Stomach (tissue), 9 donors: Measurements from ENCODE around the gene PTPRT. TPM values are rescaled to one million over a fixed set of nuclear protein-coding genes. Genes with fewer than 3 reads are reported as not detected.

Experiments
- DNase-seq, 2 donors: peaks; one replicate each; pipeline versions ENCODE4 v3.0.0 to v3.0.0-alpha.2; 2013 to 2019
- H3K27ac ChIP-seq, 5 donors: fragments of 200-600 bp in 4 of 5; sonication (generic) in 4 of 5; one replicate each; pipeline ENCODE4 v1.5.1; 2013 to 2019; ENCODE audit warnings: mild to moderate bottlenecking in 1 of 5, moderate library complexity in 1 of 5
- H3K27me3 ChIP-seq, 3 donors: fragments of 200-600 bp; sonication (generic); one replicate each; pipeline ENCODE4 v1.5.1; 2017 to 2019; ENCODE audit warnings: mixed run types in 1 of 3
- H3K36me3 ChIP-seq, 4 donors: fragments of 200-600 bp; sonication (generic); 1 replicate in 3 of 4; 2 replicates in 1 of 4; pipeline ENCODE4 v1.5.1; 2016 to 2019
- H3K4me1 ChIP-seq, 4 donors: fragments of 200-600 bp; sonication (generic); one replicate each; pipeline ENCODE4 v1.5.1; 2016 to 2019
- H3K4me3 ChIP-seq, 4 donors: fragments of 200-600 bp; sonication (generic) in 3 of 4; one replicate each; pipeline ENCODE4 v1.5.1; 2016 to 2019; ENCODE audit warnings: mild to moderate bottlenecking in 1 of 4
- H3K9me3 ChIP-seq, 4 donors: fragments of 200-600 bp; sonication (generic); one replicate each; pipeline ENCODE4 v1.5.1; 2016 to 2019
- EP300 ChIP-seq: sonication (generic); formaldehyde crosslinking; IDR thresholded peaks from one replicate; pipeline ENCODE4 v1.6.1; 2017; ENCODE audit warnings: antibody characterized with exemption
- POLR2A ChIP-seq, 4 donors: fragments of 450-650 bp; IDR thresholded peaks; one replicate each; pipeline ENCODE4 v1.6.1; 2016; ENCODE audit warnings: antibody characterized with exemption in 4 of 4, control low read depth in 2 of 4, mild to moderate bottlenecking in 1 of 4, moderate library complexity in 1 of 4
- POLR2AphosphoS5 ChIP-seq, 3 donors: sonication (generic); formaldehyde crosslinking; IDR thresholded peaks; one replicate each; pipeline ENCODE4 v1.6.1; 2016; ENCODE audit warnings: antibody characterized with exemption in 3 of 3
- WGBS, 5 donors: extraction: QIAGEN DNeasy Blood & Tissue Kit in 3 of 5; methylation state at CpG; one replicate each; pipeline versions ENCODE4 v1.1.5 to v1.1.7; 2013 to 2018; 5-methylcytosine and 5-hydroxymethylcytosine counted together
- intact Hi-C: fragments of 100-400 bp; cut with DNase I; formaldehyde crosslinking; loops from one replicate; pipeline ENCODE4 v1.15.1; 2023; ENCODE audit warnings: low total_unique reads
- polyA plus RNA-seq, 3 donors: library from polyadenylated mRNA; stranded (reverse); fragments of 200-250 nt; gene quantifications; one replicate each; pipeline ENCODE4 v1.2.3, GENCODE V29; 2013
- total RNA-seq, 5 donors: library from RNA; depleted of rRNA; stranded (reverse); fragments of >200 nt; gene quantifications; one replicate each; pipeline versions ENCODE4 v1.1.0 to v1.2.3, GENCODE V29; 2014 to 2016
- TF ChIP-seq, protein P1 (sequence below), 7 experiments: fragments of 450-650 bp in 4 of 7; fragments of 200-600 bp in 3 of 7; sonication (generic) in 3 of 7; IDR thresholded peaks; one replicate each; pipeline ENCODE4 v1.5.1; 2016 to 2019; ENCODE audit warnings: antibody characterized with exemption in 7 of 7, control low read depth in 2 of 7, mild to moderate bottlenecking in 1 of 7
- donor health status: healthy with polysubstance abuse.
- donor health status: Bipolar disorder and iron deficiency.
- donor health status: healthy.

PTPRT gene
- total and polyA plus RNA-seq, 8 donors = 0.05 to 11.6 (median 1.7) TPM; not detected in 2

DNA sequence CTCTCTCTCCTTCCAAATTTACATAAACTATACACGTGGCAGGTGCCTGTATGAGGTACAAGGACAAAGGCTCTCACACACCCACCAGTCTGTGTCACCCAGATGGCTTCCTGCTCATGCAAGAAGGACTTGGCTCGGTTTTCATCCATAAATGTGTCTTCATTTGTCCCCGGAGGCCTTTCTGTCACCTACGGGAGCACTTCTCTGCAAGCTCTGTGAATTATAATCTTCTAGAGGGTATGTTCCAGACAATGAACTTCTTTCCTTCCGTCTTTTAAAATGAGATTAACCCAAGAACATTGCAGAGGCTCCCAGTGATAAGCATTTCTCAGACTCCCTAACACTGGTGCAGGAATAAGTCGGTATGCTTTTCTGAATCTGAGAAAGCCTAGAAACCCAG is 123.6 kb downstream of the PTPRT start:
- DNase-seq = no peak
- intact Hi-C loops = no loop called here
- WGBS, 5 donors = 63 to 76% (median 67%) methylated on average over 6 of the region's 6 CpGs

DNA sequence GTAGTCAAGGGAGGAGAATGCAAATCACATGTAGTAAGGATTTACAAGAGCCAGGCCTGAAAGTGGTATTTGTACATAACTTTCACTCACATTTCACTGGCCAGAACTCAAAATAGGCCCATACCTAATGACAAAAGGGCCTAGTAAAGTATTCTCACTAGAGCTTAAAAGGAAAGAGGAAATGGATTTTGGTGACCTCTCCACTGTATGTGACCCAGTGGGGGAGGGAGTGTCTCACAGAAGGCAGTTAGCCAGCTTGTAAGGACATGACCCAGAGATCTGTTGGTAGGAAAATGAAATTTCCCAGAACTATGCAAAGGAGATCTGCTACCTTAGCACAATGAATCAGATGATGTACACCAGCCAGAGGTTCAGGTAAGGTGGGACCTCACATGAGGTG is 124.4 kb downstream of the PTPRT start:
- TF ChIP-seq POLR2AphosphoS5 (IDR thresholded peaks at IDR 0.05) (no peak), EP300 (no peak), POLR2A (IDR thresholded peaks at IDR 0.05) (no peak)
- TF ChIP-seq, protein P1, sequence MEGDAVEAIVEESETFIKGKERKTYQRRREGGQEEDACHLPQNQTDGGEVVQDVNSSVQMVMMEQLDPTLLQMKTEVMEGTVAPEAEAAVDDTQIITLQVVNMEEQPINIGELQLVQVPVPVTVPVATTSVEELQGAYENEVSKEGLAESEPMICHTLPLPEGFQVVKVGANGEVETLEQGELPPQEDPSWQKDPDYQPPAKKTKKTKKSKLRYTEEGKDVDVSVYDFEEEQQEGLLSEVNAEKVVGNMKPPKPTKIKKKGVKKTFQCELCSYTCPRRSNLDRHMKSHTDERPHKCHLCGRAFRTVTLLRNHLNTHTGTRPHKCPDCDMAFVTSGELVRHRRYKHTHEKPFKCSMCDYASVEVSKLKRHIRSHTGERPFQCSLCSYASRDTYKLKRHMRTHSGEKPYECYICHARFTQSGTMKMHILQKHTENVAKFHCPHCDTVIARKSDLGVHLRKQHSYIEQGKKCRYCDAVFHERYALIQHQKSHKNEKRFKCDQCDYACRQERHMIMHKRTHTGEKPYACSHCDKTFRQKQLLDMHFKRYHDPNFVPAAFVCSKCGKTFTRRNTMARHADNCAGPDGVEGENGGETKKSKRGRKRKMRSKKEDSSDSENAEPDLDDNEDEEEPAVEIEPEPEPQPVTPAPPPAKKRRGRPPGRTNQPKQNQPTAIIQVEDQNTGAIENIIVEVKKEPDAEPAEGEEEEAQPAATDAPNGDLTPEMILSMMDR (IDR thresholded peaks at IDR 0.05) = no peak
- no peak for DNase-seq
- H3K27ac ChIP-seq = no peak overlapping the region

More for the DNA sequence above, 123.6 kb downstream of the PTPRT start:
- H3K4me3 ChIP-seq = no peak overlapping the region
- no peaks in the 10 kb centered on the region for H3K4me1 ChIP-seq
- peaks cover 0 to 6% (median 0%) of the 10 kb centered on the region in 4 donors for H3K9me3 ChIP-seq
- no peaks in the 10 kb centered on the region for H3K27me3 ChIP-seq
- no peak overlapping the region for H3K27ac ChIP-seq
- no peak for TF ChIP-seq EP300
- TF ChIP-seq POLR2AphosphoS5 (IDR thresholded peaks at IDR 0.05) = no peak
- TF ChIP-seq POLR2A (IDR thresholded peaks at IDR 0.05) = no peak
- TF ChIP-seq, protein P1 (IDR thresholded peaks at IDR 0.05) = no peak
- H3K36me3 ChIP-seq = no peaks in the 10 kb centered on the region

GRCh38 chr20:43058077-43058476 is 131.6 kb downstream of the PTPRT start:
- H3K9me3 ChIP-seq = no peaks in the 10 kb centered on the region
- no peak overlapping the region for H3K4me3 ChIP-seq
- intact Hi-C loops = no loop called here
- H3K27ac ChIP-seq = no peak overlapping the region
- TF ChIP-seq POLR2A (IDR thresholded peaks at IDR 0.05) = no peak
- TF ChIP-seq POLR2AphosphoS5 (IDR thresholded peaks at IDR 0.05) = no peak
- TF ChIP-seq EP300 = no peak
- TF ChIP-seq, protein P1 (IDR thresholded peaks at IDR 0.05) = no peak
- DNase-seq = no peak
- H3K36me3 ChIP-seq = no peaks in the 10 kb centered on the region
- 67 to 90% (median 81%) methylated on average over 1 of the region's 1 CpG for WGBS, 5 donors
- no peaks in the 10 kb centered on the region for H3K4me1 ChIP-seq
- H3K27me3 ChIP-seq = no peaks in the 10 kb centered on the region

More for the DNA sequence above, 124.4 kb downstream of the PTPRT start:
- H3K4me1 ChIP-seq = no peaks in the 10 kb centered on the region
- H3K9me3 ChIP-seq = peaks cover 0 to 6% (median 0%) of the 10 kb centered on the region in 4 donors
- intact Hi-C loops = no loop called here
- H3K4me3 ChIP-seq = no peak overlapping the region
- H3K27me3 ChIP-seq = no peaks in the 10 kb centered on the region
- H3K36me3 ChIP-seq = no peaks in the 10 kb centered on the region

GRCh38 chr20:43057317-43057716 is 132.4 kb downstream of the PTPRT start:
- Histone ChIP-seq H3K27me3 (no peaks in the 10 kb centered on the region), H3K9me3 (no peaks in the 10 kb centered on the region), H3K4me3 (no peak overlapping the region), H3K27ac (no peak overlapping the region), H3K4me1 (no peaks in the 10 kb centered on the region), H3K36me3 (no peaks in the 10 kb centered on the region)
- no peak for DNase-seq
- TF ChIP-seq, protein P1 (IDR thresholded peaks at IDR 0.05) = no peak
- TF ChIP-seq POLR2A (IDR thresholded peaks at IDR 0.05) (no peak), EP300 (no peak), POLR2AphosphoS5 (IDR thresholded peaks at IDR 0.05) (no peak)
- intact Hi-C loops = no loop called here
